Ascending aorta (tissue), 2 donors: Measurements from ENCODE around the gene KIFC3. TPM values are rescaled to one million over a fixed set of nuclear protein-coding genes. Genes with fewer than 3 reads are reported as not detected.

Experiments used
- DNase-seq, 2 donors: peaks; one replicate each; pipeline ENCODE4 v3.0.0-alpha.2; 2019; ENCODE audit warnings: low spot score in 2 of 2
- H3K27ac ChIP-seq, 2 donors: fragments of 200-600 bp; sonication (generic); one replicate each; pipeline ENCODE4 v1.5.1; 2016 to 2017; ENCODE audit warnings: mild to moderate bottlenecking in 1 of 2
- H3K27me3 ChIP-seq: fragments of 200-600 bp; sonication (generic); one replicate; pipeline ENCODE4 v1.5.1; 2017
- H3K36me3 ChIP-seq, 2 donors: fragments of 200-600 bp; sonication (generic); one replicate each; pipeline ENCODE4 v1.5.1; 2016
- H3K4me1 ChIP-seq, 2 donors: fragments of 200-600 bp; sonication (generic); one replicate each; pipeline ENCODE4 v1.5.1; 2016 to 2017; ENCODE audit warnings: mild to moderate bottlenecking in 1 of 2
- H3K4me3 ChIP-seq, 2 donors: fragments of 200-600 bp; sonication (generic); one replicate each; pipeline ENCODE4 v1.5.1; 2016 to 2017; ENCODE audit warnings: mild to moderate bottlenecking in 1 of 2
- H3K9me3 ChIP-seq, 2 donors: fragments of 200-600 bp; sonication (generic); one replicate each; pipeline ENCODE4 v1.5.1; 2016
- CTCF ChIP-seq, 3 experiments: fragments of 200-600 bp in 2 of 3; fragments of 450-650 bp in 1 of 3; sonication (generic) in 2 of 3; IDR thresholded peaks; one replicate each; pipeline ENCODE4 v1.5.1; 2016 to 2019; ENCODE audit warnings: antibody characterized with exemption in 3 of 3, mild to moderate bottlenecking in 1 of 3, moderate library complexity in 1 of 3
- intact Hi-C: fragments of 100-400 bp; cut with DNase I; formaldehyde crosslinking; loops from one replicate; pipeline ENCODE4 v1.15.1; 2023
- total RNA-seq: library from RNA; depleted of rRNA; stranded (reverse); fragments of >200 nt; gene quantifications from one replicate; pipeline ENCODE4 v1.1.0, GENCODE V29; 2016

KIFC3 gene
- total RNA-seq, 1 donor from 2014 or later: 54.9 TPM

GRCh38 chr16:57764341-57765159, 37.7 kb downstream of the KIFC3 start:
- TF ChIP-seq CTCF (IDR thresholded peaks at IDR 0.05): no peak
- Histone ChIP-seq H3K27ac (peak overlapping the region in 1 of 2 donors; percentile 61), H3K4me3 (no peak overlapping the region), H3K27me3 (no peaks in the 10 kb centered on the region), H3K4me1 (peaks cover 0 to 2% of the 10 kb centered on the region in 2 donors), H3K36me3 (peaks cover 26 to 54% of the 10 kb centered on the region in 2 donors), H3K9me3 (no peaks in the 10 kb centered on the region)
- intact Hi-C loops: no loop called here
- DNase-seq: no peak

DNA sequence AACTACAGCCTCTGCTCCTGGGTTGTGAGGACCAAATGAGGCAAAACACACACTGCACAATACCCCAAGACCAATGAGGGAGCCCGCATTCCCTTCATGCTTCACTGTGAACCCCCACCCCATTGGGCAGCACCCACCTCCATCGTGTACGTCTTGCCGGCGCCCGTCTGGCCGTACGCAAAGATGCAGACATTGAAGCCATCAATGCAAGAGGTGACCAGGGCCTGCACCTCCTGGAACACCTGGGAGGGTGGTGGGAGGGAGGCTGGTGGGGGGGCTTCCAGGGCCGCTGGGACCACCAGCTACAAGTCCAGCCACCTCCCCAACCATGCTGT, 38.3 kb downstream of the KIFC3 start:
- no peaks in the 10 kb centered on the region for H3K9me3 ChIP-seq
- no peak overlapping the region for H3K4me3 ChIP-seq
- no peak for DNase-seq
- peaks cover 0 to 2% of the 10 kb centered on the region in 2 donors for H3K4me1 ChIP-seq
- intact Hi-C loops: no loop called here
- H3K27me3 ChIP-seq: no peaks in the 10 kb centered on the region
- TF ChIP-seq CTCF (IDR thresholded peaks at IDR 0.05): no peak
- H3K36me3 ChIP-seq: peaks cover 25 to 54% of the 10 kb centered on the region in 2 donors
- H3K27ac ChIP-seq: peak overlapping the region in 1 of 2 donors; percentile 61

- no peaks in the 10 kb centered on the region for H3K9me3 ChIP-seq
- peaks cover 26 to 51% of the 10 kb centered on the region in 2 donors for H3K36me3 ChIP-seq
- intact Hi-C loops: no loop called here
- H3K4me1 ChIP-seq: peaks cover 0 to 2% of the 10 kb centered on the region in 2 donors
- no peak for TF ChIP-seq CTCF (IDR thresholded peaks at IDR 0.05)
- no peaks in the 10 kb centered on the region for H3K27me3 ChIP-seq
- no peak overlapping the region for H3K4me3 ChIP-seq
- H3K27ac ChIP-seq: peak overlapping the region in 1 of 2 donors; percentile 18
- no peak for DNase-seq
Measured at GRCh38 chr16:57763285-57764005, 38.8 kb downstream of the KIFC3 start.

GRCh38 chr16:57762365-57763040, 39.8 kb downstream of the KIFC3 start:
- no peak overlapping the region for H3K27ac ChIP-seq
- TF ChIP-seq CTCF (IDR thresholded peaks at IDR 0.05): no peak
- no peak for DNase-seq
- H3K27me3 ChIP-seq: no peaks in the 10 kb centered on the region
- H3K4me1 ChIP-seq: peaks cover 0 to 2% of the 10 kb centered on the region in 2 donors
- H3K4me3 ChIP-seq: no peak overlapping the region
- intact Hi-C loops: no loop called here
- no peaks in the 10 kb centered on the region for H3K9me3 ChIP-seq
- H3K36me3 ChIP-seq: peaks cover 26 to 46% of the 10 kb centered on the region in 2 donors

DNA sequence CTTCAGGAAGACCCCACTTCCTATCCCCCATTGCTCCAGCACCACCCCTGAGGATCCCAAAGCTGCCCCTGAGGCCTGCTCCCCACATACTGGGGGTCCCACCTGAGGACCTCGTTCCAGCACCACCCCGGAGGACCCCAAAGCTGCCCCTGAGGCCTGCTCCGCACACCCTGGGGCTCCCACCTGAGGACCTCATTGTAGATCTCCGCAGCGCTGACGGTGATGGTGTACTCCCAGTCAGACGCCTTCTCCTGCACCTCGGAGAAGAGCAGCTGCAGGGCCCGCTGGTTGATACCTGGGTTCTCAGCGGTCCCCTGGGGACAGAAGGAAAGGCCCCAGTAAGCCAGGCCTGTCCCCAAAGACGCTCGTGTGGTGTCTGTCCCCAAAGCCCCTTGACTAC, 40.3 kb downstream of the KIFC3 start:
- intact Hi-C loops: no loop called here
- peaks cover 24 to 42% of the 10 kb centered on the region in 2 donors for H3K36me3 ChIP-seq
- no peak for DNase-seq

More for the DNA sequence above, 40.3 kb downstream of the KIFC3 start:
- Histone ChIP-seq H3K4me3 (no peak overlapping the region), H3K9me3 (no peaks in the 10 kb centered on the region), H3K4me1 (peaks cover 0 to 2% of the 10 kb centered on the region in 2 donors), H3K27ac (no peak overlapping the region), H3K27me3 (no peaks in the 10 kb centered on the region)
- TF ChIP-seq CTCF (IDR thresholded peaks at IDR 0.05): no peak
